ENCODE results near the gene CCDC172.

DNA sequence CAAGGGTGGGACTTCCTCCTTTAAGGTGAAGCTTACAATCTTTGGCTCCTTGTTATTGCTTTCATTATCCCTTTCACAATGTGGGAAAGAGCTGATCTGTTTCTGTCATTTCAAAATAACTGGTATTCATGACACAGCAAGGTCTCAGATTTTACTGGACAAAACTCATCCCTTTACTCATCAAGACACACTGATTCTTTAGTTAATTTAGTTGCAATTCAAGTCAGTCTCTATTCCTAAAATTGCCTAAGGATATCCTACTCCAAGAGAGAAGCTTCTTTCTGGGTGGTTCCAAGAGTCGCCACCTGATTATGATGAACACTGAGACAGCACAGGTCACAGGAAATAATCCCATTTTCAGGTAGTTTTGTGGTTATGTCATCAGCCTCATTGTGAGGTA lies 97.6 kb downstream of the CCDC172 start:
- TF ChIP-seq, protein P1, sequence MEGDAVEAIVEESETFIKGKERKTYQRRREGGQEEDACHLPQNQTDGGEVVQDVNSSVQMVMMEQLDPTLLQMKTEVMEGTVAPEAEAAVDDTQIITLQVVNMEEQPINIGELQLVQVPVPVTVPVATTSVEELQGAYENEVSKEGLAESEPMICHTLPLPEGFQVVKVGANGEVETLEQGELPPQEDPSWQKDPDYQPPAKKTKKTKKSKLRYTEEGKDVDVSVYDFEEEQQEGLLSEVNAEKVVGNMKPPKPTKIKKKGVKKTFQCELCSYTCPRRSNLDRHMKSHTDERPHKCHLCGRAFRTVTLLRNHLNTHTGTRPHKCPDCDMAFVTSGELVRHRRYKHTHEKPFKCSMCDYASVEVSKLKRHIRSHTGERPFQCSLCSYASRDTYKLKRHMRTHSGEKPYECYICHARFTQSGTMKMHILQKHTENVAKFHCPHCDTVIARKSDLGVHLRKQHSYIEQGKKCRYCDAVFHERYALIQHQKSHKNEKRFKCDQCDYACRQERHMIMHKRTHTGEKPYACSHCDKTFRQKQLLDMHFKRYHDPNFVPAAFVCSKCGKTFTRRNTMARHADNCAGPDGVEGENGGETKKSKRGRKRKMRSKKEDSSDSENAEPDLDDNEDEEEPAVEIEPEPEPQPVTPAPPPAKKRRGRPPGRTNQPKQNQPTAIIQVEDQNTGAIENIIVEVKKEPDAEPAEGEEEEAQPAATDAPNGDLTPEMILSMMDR (IDR thresholded peaks at IDR 0.05; ENCODE audit: insufficient read depth, low read length, poor library complexity, severe bottlenecking), result no peak
- TF ChIP-seq EZH2phosphoT487 (conservative IDR thresholded peaks at IDR 0.05; ENCODE audit: low read length), result no peak

Measured in SU-DHL-6 (cell line).